GM23338 (cell line): Measurements from ENCODE around the gene EXOC6B. TPM values are rescaled to one million over a fixed set of nuclear protein-coding genes. Genes with fewer than 3 reads are reported as not detected.

ENCODE experiments used
- ATAC-seq: fragments of 200-7000 bp; cut with Tn5 transposase; 3 replicates; pipeline ENCODE4 v1.9.1; 2020
- DNase-seq: peaks from one replicate; pipeline ENCODE4 v3.0.0-alpha.2; 2015; ENCODE audit warnings: low spot score
- H2AFZ ChIP-seq: fragments of 200-600 bp; sonication (generic); 2 replicates; pipeline ENCODE4 v1.8.0; 2016; ENCODE audit warnings: antibody characterized with exemption, mild to moderate bottlenecking, moderate library complexity
- H3F3A ChIP-seq: fragments of 200-600 bp; sonication (generic); replicated peaks from 2 replicates; pipeline ENCODE4 v1.8.0; 2017; ENCODE audit warnings: antibody characterized with exemption, mixed run types, low read depth
- H3K27ac ChIP-seq: fragments of 200-600 bp; sonication (generic); 2 replicates; pipeline ENCODE4 v1.6.1; 2016; ENCODE audit warnings: low read depth
- H3K27me3 ChIP-seq: fragments of 200-600 bp; sonication (generic); 2 replicates; pipeline ENCODE4 v1.8.0; 2016; ENCODE audit warnings: mild to moderate bottlenecking, mixed run types, moderate library complexity; ENCODE audit not compliant: insufficient read depth
- H3K36me3 ChIP-seq: fragments of 200-600 bp; sonication (generic); 2 replicates; pipeline ENCODE4 v1.8.0; 2016; ENCODE audit warnings: mild to moderate bottlenecking; ENCODE audit not compliant: insufficient read depth
- H3K4me1 ChIP-seq: fragments of 200-600 bp; sonication (generic); 2 replicates; pipeline ENCODE4 v1.8.0; 2016; ENCODE audit warnings: mild to moderate bottlenecking, moderate library complexity; ENCODE audit not compliant: insufficient read depth
- H3K4me2 ChIP-seq: fragments of 200-600 bp; sonication (generic); 2 replicates; pipeline ENCODE4 v1.7.1; 2017; ENCODE audit warnings: mixed run types
- H3K4me3 ChIP-seq: fragments of 200-600 bp; sonication (generic); 2 replicates; pipeline ENCODE4 v1.6.1; 2016; ENCODE audit warnings: mixed run types
- H3K79me2 ChIP-seq: fragments of 200-600 bp; sonication (generic); replicated peaks from 2 replicates; pipeline ENCODE4 v1.8.0; 2017; ENCODE audit warnings: mild to moderate bottlenecking; ENCODE audit not compliant: insufficient read depth
- H3K9me2 ChIP-seq: fragments of 200-600 bp; sonication (generic); 2 replicates; pipeline ENCODE4 v1.8.0; 2017; ENCODE audit not compliant: insufficient read depth
- H4K20me1 ChIP-seq: fragments of 200-600 bp; sonication (generic); replicated peaks from 2 replicates; pipeline ENCODE4 v1.8.0; 2017; ENCODE audit warnings: mild to moderate bottlenecking; ENCODE audit not compliant: insufficient read depth
- H3K27ac Mint-ChIP-seq: 2 replicates; pipeline ENCODE4 v1.8.0; 2020; ENCODE audit warnings: inconsistent platforms, mild to moderate bottlenecking, moderate library complexity, mixed read lengths
- H3K27me3 Mint-ChIP-seq: 3 replicates; pipeline ENCODE4 v1.8.0; 2022; ENCODE audit warnings: low read depth, mild to moderate bottlenecking, moderate library complexity, mixed read lengths, inconsistent platforms; ENCODE audit not compliant: insufficient read depth, poor library complexity
- H3K36me3 Mint-ChIP-seq: 3 replicates; pipeline ENCODE4 v1.8.0; 2021; ENCODE audit warnings: low read depth, mild to moderate bottlenecking, inconsistent platforms, moderate library complexity, mixed read lengths
- H3K4me1 Mint-ChIP-seq: 3 replicates; pipeline ENCODE4 v1.8.0; 2020; ENCODE audit warnings: mild to moderate bottlenecking, inconsistent platforms, mixed read lengths
- H3K4me3 Mint-ChIP-seq: 3 replicates; pipeline ENCODE4 v1.8.0; 2021; ENCODE audit warnings: moderate library complexity, mild to moderate bottlenecking, inconsistent platforms, mixed read lengths
- H3K9me3 Mint-ChIP-seq: 3 replicates; pipeline ENCODE4 v1.8.0; 2020; ENCODE audit warnings: moderate library complexity, mild to moderate bottlenecking, inconsistent platforms, mixed read lengths
- CREB1 ChIP-seq: fragments of 250-450 bp; sonication (Bioruptor Pico); IDR thresholded peaks from 2 replicates; pipeline ENCODE4 v1.5.0; 2020; ENCODE audit warnings: low read depth, mild to moderate bottlenecking, moderate library complexity
- CTCF ChIP-seq, 2 experiments: fragments of 200-600 bp in 1 of 2; sonication (generic) in 1 of 2; conservative IDR thresholded peaks; 2 replicates each; pipeline versions ENCODE4 v1.5.1 to v1.6.1; 2016 to 2017; ENCODE audit warnings: antibody characterized with exemption in 2 of 2, low read depth in 2 of 2, mild to moderate bottlenecking in 2 of 2, moderate library complexity in 1 of 2
- JUNB ChIP-seq: IDR thresholded peaks from one replicate; pipeline ENCODE4 v1.6.1; 2016; ENCODE audit warnings: antibody characterized with exemption; ENCODE audit not compliant: unreplicated experiment
- POLR2AphosphoS5 ChIP-seq: IDR thresholded peaks from 2 replicates; pipeline ENCODE4 v1.6.1; 2016; ENCODE audit warnings: antibody characterized with exemption, low read depth
- REST ChIP-seq: IDR thresholded peaks from one replicate; pipeline ENCODE4 v1.6.1; 2018; ENCODE audit warnings: antibody characterized with exemption; ENCODE audit not compliant: unreplicated experiment
- STAT1 ChIP-seq: IDR thresholded peaks from one replicate; pipeline ENCODE4 v1.6.1; 2016; ENCODE audit warnings: antibody characterized with exemption; ENCODE audit not compliant: unreplicated experiment
- ZNF331 ChIP-seq: fragments of 250-450 bp; sonication (Bioruptor Pico); IDR thresholded peaks from 2 replicates; pipeline ENCODE4 v1.5.0; 2020; ENCODE audit warnings: low read depth, mild to moderate bottlenecking, moderate library complexity
- ZNF462 ChIP-seq: fragments of 250-450 bp; sonication (Bioruptor Pico); IDR thresholded peaks from 2 replicates; pipeline ENCODE4 v1.5.0; 2020; ENCODE audit warnings: mild to moderate bottlenecking, moderate library complexity
- polyA plus RNA-seq: library from polyadenylated mRNA; unstranded; fragments of >200 nt; fragmentation: Nextera tagmentation; extraction: Ambion mirVana; gene quantifications from 2 replicates; pipeline ENCODE4 v1.2.1, GENCODE V29; 2016
- total RNA-seq: library from RNA; depleted of rRNA; stranded (reverse); fragments of >200 nt; shearing (Covaris generic); gene quantifications from 2 replicates; pipeline ENCODE4 v1.2.3, GENCODE V29; 2014
- TF ChIP-seq, protein P1 (sequence below): IDR thresholded peaks from 2 replicates; pipeline ENCODE4 v1.6.1; 2016; ENCODE audit warnings: antibody characterized with exemption

The EXOC6B gene
- total and polyA plus RNA-seq, 2 experiments from 2014 or later: 7.2 to 45.9 TPM

- H3K79me2 ChIP-seq: 0 out of 2 replicates have a peak, but pooled peaks cover 8% of the 10 kb centered on the region
- ATAC-seq (no peak), DNase-seq (no peak)
- H3K9me3 Mint-ChIP-seq: peaks cover 51% of the 10 kb centered on the region
- no peak overlapping the region for H3K4me2 ChIP-seq
- H3K4me3 ChIP-seq: no peak overlapping the region
- no peak overlapping the region for H3K27ac ChIP-seq
- no peaks in the 10 kb centered on the region for H3F3A ChIP-seq
- no peak overlapping the region for H3K27ac Mint-ChIP-seq
- H3K36me3 ChIP-seq: peaks cover 6% of the 10 kb centered on the region; the same call in 1 of the 2 replicates
- H3K4me1 ChIP-seq: no peaks in the 10 kb centered on the region
- H3K4me3 Mint-ChIP-seq: no peak overlapping the region
- H3K36me3 Mint-ChIP-seq: peaks cover 40% of the 10 kb centered on the region
- no peaks in the 10 kb centered on the region for H3K9me2 ChIP-seq
- TF ChIP-seq CREB1: no peak
- TF ChIP-seq ZNF462 (CRISPR knock-in tag): no peak
- no peak for TF ChIP-seq ZNF331 (CRISPR knock-in tag)
- TF ChIP-seq CTCF (conservative IDR thresholded peaks at IDR 0.05; ENCODE audit: low read depth in 2 of 2): no peak
- TF ChIP-seq STAT1: no peak
- no peak for TF ChIP-seq REST
- TF ChIP-seq JUNB: no peak
- TF ChIP-seq, protein P1, sequence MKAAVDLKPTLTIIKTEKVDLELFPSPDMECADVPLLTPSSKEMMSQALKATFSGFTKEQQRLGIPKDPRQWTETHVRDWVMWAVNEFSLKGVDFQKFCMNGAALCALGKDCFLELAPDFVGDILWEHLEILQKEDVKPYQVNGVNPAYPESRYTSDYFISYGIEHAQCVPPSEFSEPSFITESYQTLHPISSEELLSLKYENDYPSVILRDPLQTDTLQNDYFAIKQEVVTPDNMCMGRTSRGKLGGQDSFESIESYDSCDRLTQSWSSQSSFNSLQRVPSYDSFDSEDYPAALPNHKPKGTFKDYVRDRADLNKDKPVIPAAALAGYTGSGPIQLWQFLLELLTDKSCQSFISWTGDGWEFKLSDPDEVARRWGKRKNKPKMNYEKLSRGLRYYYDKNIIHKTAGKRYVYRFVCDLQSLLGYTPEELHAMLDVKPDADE: no peak
- no peak for TF ChIP-seq POLR2AphosphoS5
- H2AFZ ChIP-seq: no peak overlapping the region
- H3K4me1 Mint-ChIP-seq: no peaks in the 10 kb centered on the region
- H3K27me3 ChIP-seq: no peaks in the 10 kb centered on the region
- H3K27me3 Mint-ChIP-seq: peaks cover 2% of the 10 kb centered on the region
- H4K20me1 ChIP-seq: no peaks in the 10 kb centered on the region
Measured at GRCh38 chr2:72388263-72388662, 437.6 kb downstream of the EXOC6B start.
